ENCODE results near the gene CFAP77.

CFAP77 gene

DNA sequence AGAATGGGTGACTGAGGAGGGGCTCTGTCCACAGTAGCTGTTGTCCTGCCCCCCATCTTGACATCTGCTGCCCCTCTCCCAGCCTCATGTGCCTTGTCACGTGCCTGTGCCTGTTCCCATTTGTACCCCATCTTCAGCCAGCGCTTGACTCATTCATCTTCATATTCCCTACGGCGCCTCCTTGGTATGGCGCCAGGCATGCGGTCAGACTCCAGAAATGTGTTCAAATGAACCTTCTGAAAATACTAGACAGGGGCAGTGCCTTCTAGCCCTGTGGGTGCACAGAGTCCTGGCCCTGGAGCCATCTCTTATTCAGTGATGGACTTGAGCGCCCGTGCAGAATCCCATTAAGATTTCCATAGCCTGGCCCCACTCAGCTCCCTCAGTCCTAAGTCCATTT, 46.2 kb downstream of the CFAP77 start:
- Mint-ChIP-seq H3K36me3 (ENCODE audit: low read depth) (no peaks in the 10 kb centered on the region), H3K4me1 (ENCODE audit: low read depth) (peaks cover 3% of the 10 kb centered on the region), H3K27ac (no peak overlapping the region), H3K9me3 (no peaks in the 10 kb centered on the region), H3K27me3 (peaks cover 32% of the 10 kb centered on the region), H3K4me3 (no peak overlapping the region)
- DNase-seq, result no peak

- H3K27ac Mint-ChIP-seq, result no peak overlapping the region
- no peak for DNase-seq
- H3K9me3 Mint-ChIP-seq, result no peaks in the 10 kb centered on the region
- peaks cover 22% of the 10 kb centered on the region for H3K27me3 Mint-ChIP-seq
- H3K4me3 Mint-ChIP-seq, result no peak overlapping the region
- no peaks in the 10 kb centered on the region for H3K4me1 Mint-ChIP-seq (ENCODE audit: low read depth)
- H3K36me3 Mint-ChIP-seq (ENCODE audit: low read depth), result no peaks in the 10 kb centered on the region
Observed at GRCh38 chr9:132457504-132458236, 47.7 kb downstream of the CFAP77 start.

- Mint-ChIP-seq H3K27me3 (peaks cover 20% of the 10 kb centered on the region), H3K9me3 (no peaks in the 10 kb centered on the region), H3K36me3 (ENCODE audit: low read depth) (no peaks in the 10 kb centered on the region), H3K4me3 (no peak overlapping the region), H3K27ac (no peak overlapping the region), H3K4me1 (ENCODE audit: low read depth) (no peaks in the 10 kb centered on the region)
- no peak for DNase-seq
Observed at GRCh38 chr9:132458432-132458831, 48.4 kb downstream of the CFAP77 start.

GRCh38 chr9:132459661-132460060, 49.6 kb downstream of the CFAP77 start:
- Mint-ChIP-seq H3K27me3 (peaks cover 16% of the 10 kb centered on the region), H3K4me3 (no peak overlapping the region), H3K27ac (no peak overlapping the region), H3K9me3 (no peaks in the 10 kb centered on the region), H3K36me3 (ENCODE audit: low read depth) (no peaks in the 10 kb centered on the region), H3K4me1 (ENCODE audit: low read depth) (no peaks in the 10 kb centered on the region)
- DNase-seq, result no peak

DNA sequence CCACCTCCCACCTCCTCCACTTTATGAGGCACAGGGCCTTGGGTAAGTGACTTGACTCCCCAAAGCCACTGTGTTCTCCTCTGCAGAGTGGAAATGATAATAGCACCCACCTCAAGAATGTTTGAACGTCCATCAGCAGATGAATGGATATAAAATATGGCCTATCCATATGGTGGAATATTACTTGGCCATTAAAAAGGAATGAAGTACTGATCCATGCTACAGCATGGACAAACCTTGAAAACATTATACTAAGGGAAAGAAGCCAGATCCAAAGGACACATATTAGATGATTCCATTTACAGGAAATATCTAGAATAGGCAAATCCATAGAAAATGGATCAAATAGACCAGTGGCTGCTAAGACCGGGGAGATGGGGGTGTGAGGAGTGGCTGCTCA, 50.2 kb downstream of the CFAP77 start:
- H3K4me1 Mint-ChIP-seq (ENCODE audit: low read depth), result no peaks in the 10 kb centered on the region
- no peak overlapping the region for H3K4me3 Mint-ChIP-seq
- H3K36me3 Mint-ChIP-seq (ENCODE audit: low read depth), result no peaks in the 10 kb centered on the region
- DNase-seq, result no peak
- no peak overlapping the region for H3K27ac Mint-ChIP-seq
- peaks cover 14% of the 10 kb centered on the region for H3K27me3 Mint-ChIP-seq
- H3K9me3 Mint-ChIP-seq, result no peaks in the 10 kb centered on the region

DNA sequence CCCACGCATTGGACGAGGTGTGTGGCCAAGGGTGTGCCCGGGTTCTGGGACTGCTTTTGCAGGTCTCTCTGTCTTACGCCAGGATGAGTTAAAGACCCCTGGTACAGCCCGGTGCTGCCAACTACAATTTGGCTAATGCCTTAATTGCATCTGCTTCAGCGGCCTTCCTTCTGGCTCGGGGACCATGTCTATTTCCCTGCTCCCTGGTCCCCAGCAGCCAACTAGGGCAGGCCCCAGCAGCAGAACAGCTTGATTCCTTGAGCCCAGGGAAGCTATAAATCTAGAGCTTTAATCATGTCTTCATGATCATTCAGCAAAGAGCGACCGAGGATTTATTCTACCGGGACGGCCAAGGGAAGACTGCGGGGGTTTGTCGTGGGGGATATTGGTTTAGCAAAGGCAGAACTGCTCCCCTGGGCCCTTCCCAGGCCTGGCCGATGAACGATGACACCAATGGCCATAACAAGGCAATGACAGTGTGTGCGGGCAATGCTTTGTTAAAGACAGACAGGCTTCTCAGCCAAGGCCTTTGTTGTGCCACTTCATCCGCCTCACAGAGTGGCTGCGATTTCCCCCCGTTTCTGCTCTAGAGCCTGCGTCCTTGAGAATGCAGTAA, 51.4 kb downstream of the CFAP77 start:
- H3K36me3 Mint-ChIP-seq (ENCODE audit: low read depth), result no peaks in the 10 kb centered on the region
- H3K27ac Mint-ChIP-seq, result no peak overlapping the region
- no peaks in the 10 kb centered on the region for H3K4me1 Mint-ChIP-seq (ENCODE audit: low read depth)
- H3K27me3 Mint-ChIP-seq, result peaks cover 11% of the 10 kb centered on the region
- no peak overlapping the region for H3K4me3 Mint-ChIP-seq
- H3K9me3 Mint-ChIP-seq, result no peaks in the 10 kb centered on the region
- no peak for DNase-seq

GRCh38 chr9:132461971-132462370, 52.0 kb downstream of the CFAP77 start:
- peaks cover 10% of the 10 kb centered on the region for H3K27me3 Mint-ChIP-seq
- no peak overlapping the region for H3K4me3 Mint-ChIP-seq
- no peak for DNase-seq
- H3K4me1 Mint-ChIP-seq (ENCODE audit: low read depth), result no peaks in the 10 kb centered on the region
- H3K27ac Mint-ChIP-seq, result no peak overlapping the region
- H3K36me3 Mint-ChIP-seq (ENCODE audit: low read depth), result no peaks in the 10 kb centered on the region
- H3K9me3 Mint-ChIP-seq, result no peaks in the 10 kb centered on the region

GRCh38 chr9:132464547-132464946, 54.5 kb downstream of the CFAP77 start:
- no peak overlapping the region for H3K27ac Mint-ChIP-seq

DNA sequence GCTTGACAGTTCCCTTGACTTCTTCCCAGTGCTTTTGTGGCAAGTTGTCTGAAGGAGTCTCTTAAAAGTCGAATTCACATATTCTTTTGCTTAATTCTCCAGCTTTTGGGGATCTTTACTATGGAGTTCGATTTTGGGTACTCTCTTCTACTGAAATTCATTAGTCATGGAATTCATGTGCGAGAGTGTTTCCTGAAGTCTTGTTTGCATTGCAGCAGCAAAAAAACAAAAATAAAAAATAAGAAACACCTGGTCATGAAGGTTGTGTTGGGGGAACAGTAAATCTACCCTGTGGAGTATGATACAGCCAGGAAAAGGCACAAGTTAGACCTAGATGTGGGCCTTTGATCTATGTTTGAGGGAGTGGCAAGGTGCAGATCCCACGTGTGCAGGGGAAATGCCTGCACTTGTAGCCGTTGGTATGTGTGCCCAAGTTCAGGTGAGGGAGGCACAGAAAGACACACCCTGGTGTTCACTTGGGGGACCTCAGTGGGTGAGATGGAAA, 55.2 kb downstream of the CFAP77 start:
- H3K4me1 Mint-ChIP-seq (ENCODE audit: low read depth), result no peaks in the 10 kb centered on the region
- peaks cover 5% of the 10 kb centered on the region for H3K27me3 Mint-ChIP-seq
- DNase-seq, result no peak
- no peak overlapping the region for H3K4me3 Mint-ChIP-seq
- H3K36me3 Mint-ChIP-seq (ENCODE audit: low read depth), result no peaks in the 10 kb centered on the region
- H3K9me3 Mint-ChIP-seq, result no peaks in the 10 kb centered on the region
- H3K27ac Mint-ChIP-seq, result no peak overlapping the region

More at GRCh38 chr9:132464547-132464946, 54.5 kb downstream of the CFAP77 start:
- DNase-seq, result no peak
- H3K9me3 Mint-ChIP-seq, result no peaks in the 10 kb centered on the region
- no peaks in the 10 kb centered on the region for H3K36me3 Mint-ChIP-seq (ENCODE audit: low read depth)
- H3K27me3 Mint-ChIP-seq, result peaks cover 5% of the 10 kb centered on the region
- H3K4me1 Mint-ChIP-seq (ENCODE audit: low read depth), result no peaks in the 10 kb centered on the region
- no peak overlapping the region for H3K4me3 Mint-ChIP-seq

GRCh38 chr9:132472199-132472598, 62.2 kb downstream of the CFAP77 start:
- no peaks in the 10 kb centered on the region for H3K36me3 Mint-ChIP-seq (ENCODE audit: low read depth)
- no peak overlapping the region for H3K27ac Mint-ChIP-seq
- no peaks in the 10 kb centered on the region for H3K9me3 Mint-ChIP-seq
- H3K4me3 Mint-ChIP-seq, result no peak overlapping the region
- H3K4me1 Mint-ChIP-seq (ENCODE audit: low read depth), result no peaks in the 10 kb centered on the region
- H3K27me3 Mint-ChIP-seq, result peaks cover 6% of the 10 kb centered on the region
- no peak for DNase-seq

GRCh38 chr9:132472599-132472998, 62.6 kb downstream of the CFAP77 start:
- no peaks in the 10 kb centered on the region for H3K36me3 Mint-ChIP-seq (ENCODE audit: low read depth)
- no peak for DNase-seq
- no peak overlapping the region for H3K4me3 Mint-ChIP-seq
- H3K27me3 Mint-ChIP-seq, result peaks cover 6% of the 10 kb centered on the region
- no peak overlapping the region for H3K27ac Mint-ChIP-seq
- H3K9me3 Mint-ChIP-seq, result no peaks in the 10 kb centered on the region
- no peaks in the 10 kb centered on the region for H3K4me1 Mint-ChIP-seq (ENCODE audit: low read depth)

DNA sequence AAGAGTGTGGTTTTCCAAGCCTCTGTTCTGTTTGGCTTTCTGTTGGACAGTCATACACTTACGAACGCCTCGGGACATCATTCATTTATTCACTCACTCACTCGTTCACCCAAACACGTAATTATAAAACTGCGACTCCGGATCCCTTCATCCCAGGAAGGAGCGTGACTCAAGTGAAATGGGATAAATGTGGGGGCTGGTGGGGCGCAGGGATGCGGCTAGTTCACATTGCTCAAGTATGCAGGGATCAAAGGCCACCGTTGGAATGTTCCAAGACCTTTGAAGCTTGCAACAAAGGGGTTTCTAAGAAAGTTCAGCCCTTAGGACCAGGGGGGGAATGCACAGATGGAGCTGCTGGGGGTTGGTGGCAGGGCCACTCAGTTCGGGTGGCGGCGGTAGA, 64.2 kb downstream of the CFAP77 start:
- no peak for DNase-seq
- Mint-ChIP-seq H3K36me3 (ENCODE audit: low read depth) (no peaks in the 10 kb centered on the region), H3K27ac (no peak overlapping the region), H3K27me3 (peaks cover 6% of the 10 kb centered on the region), H3K9me3 (no peaks in the 10 kb centered on the region), H3K4me3 (no peak overlapping the region), H3K4me1 (ENCODE audit: low read depth) (no peaks in the 10 kb centered on the region)

- H3K4me1 Mint-ChIP-seq (ENCODE audit: low read depth), result no peaks in the 10 kb centered on the region
- no peak for DNase-seq
- no peak overlapping the region for H3K27ac Mint-ChIP-seq
- H3K9me3 Mint-ChIP-seq, result no peaks in the 10 kb centered on the region
- H3K36me3 Mint-ChIP-seq (ENCODE audit: low read depth), result no peaks in the 10 kb centered on the region
- no peak overlapping the region for H3K4me3 Mint-ChIP-seq
- peaks cover 30% of the 10 kb centered on the region for H3K27me3 Mint-ChIP-seq
Observed at GRCh38 chr9:132478353-132479050, 68.5 kb downstream of the CFAP77 start.

DNA sequence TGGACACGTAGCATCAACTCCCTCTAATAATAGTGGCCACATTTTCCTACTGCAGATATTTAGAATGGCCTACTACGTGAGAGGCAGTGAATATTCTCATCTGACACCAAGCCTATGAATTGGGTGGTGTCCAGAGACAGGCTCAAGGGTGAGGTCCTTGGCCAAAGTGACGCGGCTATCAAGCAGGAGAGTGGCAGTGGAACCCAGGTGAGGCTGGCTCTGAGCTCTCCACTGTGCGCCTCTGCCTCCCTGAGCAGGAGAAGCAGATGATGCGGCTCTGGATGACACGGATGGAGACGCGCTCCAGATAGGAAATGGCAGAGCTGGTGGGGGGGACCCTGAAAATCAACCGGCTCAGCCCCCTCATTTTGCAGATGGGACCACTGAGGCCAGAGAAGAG, 69.7 kb downstream of the CFAP77 start:
- H3K27ac Mint-ChIP-seq, result no peak overlapping the region

More for the DNA sequence above, 69.7 kb downstream of the CFAP77 start:
- Mint-ChIP-seq H3K4me1 (ENCODE audit: low read depth) (no peaks in the 10 kb centered on the region), H3K9me3 (no peaks in the 10 kb centered on the region), H3K36me3 (ENCODE audit: low read depth) (no peaks in the 10 kb centered on the region), H3K27me3 (peaks cover 36% of the 10 kb centered on the region), H3K4me3 (no peak overlapping the region)
- no peak for DNase-seq
